Placental pericyte (primary cell): ENCODE data around the gene HSP90B1. TPM values are rescaled to one million over a fixed set of nuclear protein-coding genes. Genes with fewer than 3 reads are reported as not detected.

Experiments
- total RNA-seq: library from RNA; depleted of rRNA; stranded (reverse); fragments of >200 nt; gene quantifications from 2 replicates; pipeline ENCODE4 v1.2.3, GENCODE V29; 2012

HSP90B1 gene
- 347 and 2,219 TPM in 2 replicates for total RNA-seq

DNA sequence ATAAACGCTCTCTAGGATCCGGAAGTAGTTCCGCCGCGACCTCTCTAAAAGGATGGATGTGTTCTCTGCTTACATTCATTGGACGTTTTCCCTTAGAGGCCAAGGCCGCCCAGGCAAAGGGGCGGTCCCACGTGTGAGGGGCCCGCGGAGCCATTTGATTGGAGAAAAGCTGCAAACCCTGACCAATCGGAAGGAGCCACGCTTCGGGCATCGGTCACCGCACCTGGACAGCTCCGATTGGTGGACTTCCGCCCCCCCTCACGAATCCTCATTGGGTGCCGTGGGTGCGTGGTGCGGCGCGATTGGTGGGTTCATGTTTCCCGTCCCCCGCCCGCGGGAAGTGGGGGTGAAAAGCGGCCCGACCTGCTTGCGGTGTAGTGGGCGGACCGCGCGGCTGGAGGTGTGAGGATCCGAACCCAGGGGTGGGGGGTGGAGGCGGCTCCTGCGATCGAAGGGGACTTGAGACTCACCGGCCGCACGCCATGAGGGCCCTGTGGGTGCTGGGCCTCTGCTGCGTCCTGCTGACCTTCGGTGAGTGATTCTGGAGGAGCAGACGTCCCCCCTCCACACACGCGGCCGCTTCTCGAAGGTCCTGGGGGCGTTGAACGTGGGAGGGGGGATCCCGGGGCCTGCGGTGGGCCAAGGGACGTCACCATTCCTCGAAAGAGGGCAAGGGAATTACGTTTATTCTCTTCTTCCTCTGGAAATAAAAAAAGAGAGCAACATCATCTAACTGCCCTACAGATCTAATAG, at the start of gene HSP90B1:
Gene HSP90B1, plus strand, starts transcription at position 377 of the 753 bp plus-strand sequence. Its CDS starts 106 bp downstream, at position 483.

GRCh38 chr12:103965590-103966504, 35.6 kb downstream of the HSP90B1 start, which contains the start of gene TDG:
TSS of gene TDG (plus strand) at chr12:103965872. CDS start at chr12:103966038, 166 bp downstream.

Other genes with a start within 250 kb of the HSP90B1 start
- 10.9 and 12.9 TPM in 2 replicates for gene NT5DC3, start 89.2 kb upstream of the HSP90B1 start, total RNA-seq
- gene TDG, start 35.5 kb downstream of the HSP90B1 start, total RNA-seq = 18.6 and 29.9 TPM in 2 replicates
- 22.5 and 28.2 TPM in 2 replicates for gene GLT8D2, start 119.8 kb downstream of the HSP90B1 start, total RNA-seq
- 8.5 and 19.9 TPM in 2 replicates for gene HCFC2, start 134.1 kb downstream of the HSP90B1 start, total RNA-seq
- 13.6 and 13.7 TPM in 2 replicates for gene NFYB, start 207.8 kb downstream of the HSP90B1 start, total RNA-seq